ENCODE measurements around the gene LRRTM4.

Gene LRRTM4

DNA sequence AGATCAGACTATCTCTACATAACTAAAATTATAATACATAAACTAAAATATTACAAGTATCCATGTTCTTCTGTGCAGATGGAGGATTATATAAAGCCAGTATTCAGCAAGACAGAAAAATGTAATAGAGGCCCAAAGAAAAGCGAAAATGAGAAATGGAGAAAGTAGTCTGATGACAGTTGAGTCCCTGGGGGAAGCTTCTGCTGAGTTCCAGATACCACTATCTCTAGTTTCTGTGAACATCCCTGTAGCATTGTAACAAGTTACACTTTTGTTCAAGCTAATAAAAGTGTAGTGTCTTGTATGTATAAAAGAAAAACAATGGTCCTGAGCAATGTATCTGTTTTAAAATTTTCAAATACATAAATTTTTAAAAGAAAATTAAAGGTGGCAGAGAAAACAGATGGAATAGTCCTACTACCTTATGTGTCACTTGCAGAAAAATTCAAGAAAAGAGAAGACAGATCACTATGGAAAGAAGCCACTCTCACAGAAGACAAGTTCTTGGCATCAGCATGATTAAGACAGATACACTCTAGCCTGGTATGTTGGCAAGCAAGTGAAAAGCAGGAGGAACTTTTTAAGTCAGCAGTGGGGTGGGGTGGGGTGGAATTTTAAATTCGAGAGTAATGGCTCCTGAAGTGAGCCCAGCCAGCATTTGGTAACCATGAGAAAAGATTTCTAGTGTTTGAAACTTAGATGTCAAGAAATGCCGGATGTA is 541.9 kb downstream of the LRRTM4 start:
- no peak for DNase-seq

DNA sequence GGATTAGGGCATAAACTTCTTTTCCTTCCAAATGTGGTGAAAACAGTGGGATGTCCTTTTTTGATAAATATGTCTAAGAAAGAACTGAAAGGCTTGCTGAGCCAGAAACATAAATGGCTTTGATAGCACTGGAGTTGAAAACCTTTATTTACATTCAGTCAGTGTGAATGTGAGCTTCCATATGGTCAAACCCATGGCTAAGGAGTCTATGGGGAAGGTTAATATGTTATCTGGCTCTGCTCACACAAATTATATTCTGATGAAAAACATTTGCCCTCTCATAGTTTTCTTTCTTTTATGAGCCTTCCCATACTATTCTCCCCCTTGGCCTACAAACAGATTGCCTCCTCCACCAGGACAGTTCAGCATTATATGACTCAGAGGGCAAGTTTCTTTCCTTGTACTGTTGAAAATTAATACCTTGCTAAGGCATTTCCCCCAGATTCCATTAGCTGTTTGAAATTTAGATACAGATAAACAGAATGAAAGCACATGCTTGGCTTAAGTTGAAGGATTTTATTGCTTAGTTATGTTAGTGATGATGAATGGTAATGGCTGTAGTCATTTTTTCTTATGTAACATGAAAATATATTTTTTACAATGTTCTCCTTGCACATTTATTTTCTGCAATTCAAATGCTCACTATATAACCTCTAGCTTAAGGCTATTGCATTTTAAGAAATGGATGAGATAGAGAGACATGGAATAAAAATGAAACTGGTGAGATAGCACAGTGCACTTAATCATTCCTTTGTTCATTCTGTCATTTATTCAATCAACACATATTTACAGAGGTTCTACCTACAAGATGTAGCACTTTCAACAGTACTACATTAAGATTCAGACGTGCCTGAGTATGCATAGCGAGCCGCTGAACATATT is 544.1 kb downstream of the LRRTM4 start:
- DNase-seq = no peak

DNA sequence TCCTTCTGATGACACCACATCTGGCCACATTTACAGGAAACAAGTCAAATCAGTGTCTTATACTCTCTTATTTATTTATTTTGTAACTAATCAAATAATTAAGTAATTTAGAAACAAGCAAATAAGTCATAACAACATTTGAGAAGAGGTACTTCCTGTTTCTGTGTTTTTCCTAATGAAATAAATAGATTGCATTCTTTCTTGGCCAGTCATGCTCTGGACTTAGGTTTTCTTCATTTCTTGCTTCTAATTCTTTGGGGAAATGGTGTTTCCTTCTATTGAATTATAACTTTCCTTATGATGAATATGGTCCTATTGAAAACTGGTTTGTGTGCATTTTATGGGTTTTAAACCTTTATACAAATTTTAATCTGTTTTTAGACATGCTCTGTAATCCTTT is 546.4 kb downstream of the LRRTM4 start:
- DNase-seq = no peak

DNA sequence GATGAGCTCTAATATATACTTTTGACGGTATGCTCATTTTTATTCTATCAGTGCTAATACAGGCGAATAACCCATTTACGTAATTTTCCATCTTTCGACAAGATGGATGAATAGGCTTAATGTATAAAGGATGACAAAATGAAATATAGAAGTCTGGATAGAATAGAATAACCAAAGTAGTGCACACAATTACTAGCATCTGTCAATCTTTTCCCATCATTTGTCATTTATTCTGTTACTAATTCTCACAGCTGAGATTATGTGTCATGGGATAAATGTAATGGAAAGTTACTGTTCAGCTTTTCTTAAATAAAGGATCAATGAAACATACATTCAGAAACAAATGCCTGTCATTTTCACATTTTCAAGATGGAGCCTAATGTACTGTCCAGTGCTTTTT is 548.6 kb downstream of the LRRTM4 start:
- no peak for DNase-seq

DNA sequence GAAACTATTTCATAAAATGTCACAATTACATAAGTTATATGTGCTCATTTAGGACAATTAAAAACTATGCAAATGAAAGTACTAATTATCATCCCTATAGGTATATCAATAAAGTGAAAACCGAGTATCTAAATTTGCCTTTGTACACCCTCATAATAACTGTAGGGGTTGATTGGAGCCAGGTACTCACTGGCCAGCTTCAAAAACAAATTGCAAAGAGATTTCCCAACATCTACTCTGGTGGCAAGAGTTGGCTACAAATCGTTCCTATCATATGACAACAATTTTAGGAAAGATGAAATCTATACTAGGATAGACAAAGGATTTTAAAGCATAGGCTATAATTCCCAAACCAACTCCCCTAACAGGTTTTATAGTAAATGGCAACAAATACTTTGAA is 556.4 kb downstream of the LRRTM4 start:
- no peak for DNase-seq

DNA sequence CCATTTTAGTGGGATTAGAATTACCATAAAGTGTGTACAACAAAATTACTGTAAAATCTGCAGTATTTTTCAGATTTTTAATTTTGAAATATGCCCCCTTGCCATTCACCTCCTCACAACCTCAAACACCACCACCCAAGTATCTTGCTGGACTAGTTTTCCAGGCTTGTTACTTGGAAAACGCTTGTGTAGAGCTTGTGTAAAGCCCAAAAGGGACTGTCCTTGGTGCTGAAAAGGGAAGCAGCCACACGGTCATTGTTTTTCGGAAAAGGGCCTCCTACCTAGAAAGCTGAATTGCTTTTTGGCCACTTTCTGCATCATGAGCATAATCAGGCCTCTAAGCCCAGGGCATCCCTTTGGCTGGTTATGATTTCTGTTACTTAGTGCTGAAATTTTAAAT is 563.4 kb downstream of the LRRTM4 start:
- DNase-seq = no peak

DNA sequence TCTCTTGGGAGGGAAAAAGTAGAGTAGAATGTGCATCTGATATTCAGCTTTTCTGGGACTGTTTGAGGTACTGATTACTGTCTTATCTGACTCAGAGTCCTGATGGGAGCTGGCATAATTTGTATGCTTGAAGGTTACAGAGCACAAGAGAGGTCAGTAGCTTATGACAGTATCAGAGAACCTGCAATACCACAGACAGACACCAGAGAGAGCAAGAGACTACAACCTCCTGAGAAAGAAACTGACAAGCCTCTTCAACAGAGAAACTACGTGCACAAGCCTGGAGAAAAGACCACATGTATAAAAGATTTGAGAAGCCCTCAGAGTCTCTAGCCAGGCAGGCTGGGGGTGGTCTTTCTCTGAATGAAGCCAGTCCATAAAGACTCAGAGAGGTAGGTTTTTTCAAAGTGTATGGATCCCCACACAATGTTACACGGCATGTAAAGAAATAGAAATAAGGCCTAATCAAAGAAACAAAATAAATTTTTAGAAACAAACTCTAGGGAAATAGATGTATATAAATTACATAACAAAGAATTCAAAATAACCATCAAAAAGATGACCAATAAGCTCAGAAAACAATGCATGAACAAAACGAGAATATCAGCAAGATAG is 568.3 kb downstream of the LRRTM4 start:
- DNase-seq = no peak

DNA sequence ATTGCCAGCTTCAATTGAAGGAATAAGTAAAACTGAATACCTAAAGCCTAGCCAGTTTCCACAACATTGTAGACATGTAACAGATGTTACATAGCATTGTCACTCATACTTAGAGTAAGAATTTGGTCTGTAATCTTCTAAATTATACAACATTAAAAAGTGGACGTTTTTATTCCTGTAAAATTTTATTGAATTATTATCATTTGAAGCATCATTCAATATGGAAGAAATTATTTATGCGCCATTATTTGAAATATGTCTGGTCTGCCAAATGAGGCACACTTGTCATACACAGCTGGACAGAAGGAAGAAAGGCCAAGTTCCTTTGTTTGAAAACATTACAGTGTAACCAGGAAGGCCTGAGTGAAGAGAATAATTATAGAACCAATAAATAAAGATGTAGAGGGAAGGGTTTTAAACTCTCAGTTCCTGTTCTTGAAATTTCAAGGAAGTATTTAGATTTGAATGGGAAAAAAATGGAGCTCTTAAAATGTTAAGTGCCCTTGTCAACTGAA is 575.5 kb downstream of the LRRTM4 start:
- DNase-seq = peak; percentile 98

DNA sequence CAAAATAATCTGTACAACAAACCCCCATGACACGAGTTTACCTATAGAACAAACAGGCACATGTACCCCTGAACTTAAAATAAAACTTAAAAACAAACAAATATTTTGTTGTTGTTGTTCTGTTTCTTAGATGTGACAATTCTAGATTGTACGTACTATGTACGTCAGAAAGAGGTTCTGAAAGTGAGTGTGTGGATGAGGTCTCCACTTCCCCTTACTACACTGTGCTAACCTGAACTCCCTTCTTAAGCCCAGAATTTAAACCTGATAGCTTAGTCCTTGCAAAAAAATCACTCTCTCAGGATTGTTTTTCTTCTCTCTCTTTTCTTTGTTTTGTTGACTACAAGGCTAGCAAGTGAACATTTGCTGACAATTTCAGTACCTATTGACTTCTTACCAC is 581.6 kb downstream of the LRRTM4 start:
- no peak for DNase-seq

DNA sequence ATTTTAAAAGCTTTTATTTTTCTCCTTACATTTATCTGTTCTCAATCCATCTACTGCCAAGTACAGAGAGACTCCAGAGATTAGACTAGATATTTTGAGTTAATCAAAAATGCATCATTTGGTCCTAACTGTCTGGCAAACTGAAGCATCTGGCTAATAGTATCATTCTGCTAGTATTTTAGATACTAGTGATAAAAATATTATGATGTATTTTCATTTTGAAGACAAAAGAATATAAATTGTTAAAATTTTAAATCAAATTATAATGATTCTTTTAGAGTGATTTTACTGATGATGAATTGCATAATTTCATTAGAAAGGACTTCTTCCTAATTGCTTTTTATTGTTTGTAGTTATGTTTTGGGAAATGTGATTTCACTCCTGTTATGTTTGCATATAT is 584.0 kb downstream of the LRRTM4 start:
- no peak for DNase-seq

DNA sequence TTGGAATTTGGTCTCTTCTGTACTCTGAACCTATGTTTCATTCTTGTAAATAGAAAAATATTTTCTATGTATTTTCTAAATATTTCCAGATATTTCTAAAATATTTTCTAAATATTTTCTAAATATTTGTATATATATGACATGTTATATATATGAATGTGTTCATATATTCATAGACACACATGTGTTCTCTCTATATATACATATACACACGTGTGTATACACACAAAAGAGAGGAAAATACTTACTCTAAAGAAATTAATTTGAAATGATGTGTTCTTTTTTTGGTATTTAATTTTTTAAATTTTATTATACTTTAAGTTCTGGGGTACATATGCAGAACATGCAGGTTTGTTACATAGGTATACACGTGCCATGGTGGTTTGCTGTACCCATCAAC is 589.6 kb downstream of the LRRTM4 start:
- no peak for DNase-seq

DNA sequence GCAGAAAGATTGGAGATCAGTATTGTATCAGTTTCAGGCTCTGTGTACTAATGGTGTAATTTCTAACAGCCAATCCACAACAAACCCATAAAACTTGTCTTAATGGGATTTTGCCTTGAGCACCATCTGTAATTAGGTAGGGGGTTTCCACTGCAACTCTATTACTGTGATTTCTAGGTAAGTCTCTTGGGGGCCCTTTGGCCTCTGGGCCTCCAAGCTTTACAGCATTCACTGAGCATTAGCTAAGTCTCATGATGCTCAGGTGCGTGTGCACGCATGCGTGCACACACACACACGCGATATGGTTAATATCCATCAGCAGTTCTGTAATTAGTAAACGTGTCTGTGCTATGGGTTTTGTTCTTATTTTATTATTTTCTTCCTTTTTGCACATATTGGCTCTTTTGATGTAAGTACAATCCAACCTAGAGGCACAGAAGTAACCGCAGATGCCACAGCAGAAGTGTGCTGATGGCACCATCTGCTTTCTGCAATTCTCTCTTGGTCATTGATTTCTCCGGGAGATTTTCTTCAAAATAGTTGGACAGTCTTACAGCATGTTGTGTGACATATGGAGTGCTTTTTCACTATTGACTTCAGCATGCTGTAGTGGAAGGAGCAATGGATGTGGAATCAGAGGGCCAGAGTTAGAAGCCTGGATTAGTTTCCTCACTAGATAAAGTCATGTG is 592.0 kb downstream of the LRRTM4 start:
- DNase-seq = no peak

DNA sequence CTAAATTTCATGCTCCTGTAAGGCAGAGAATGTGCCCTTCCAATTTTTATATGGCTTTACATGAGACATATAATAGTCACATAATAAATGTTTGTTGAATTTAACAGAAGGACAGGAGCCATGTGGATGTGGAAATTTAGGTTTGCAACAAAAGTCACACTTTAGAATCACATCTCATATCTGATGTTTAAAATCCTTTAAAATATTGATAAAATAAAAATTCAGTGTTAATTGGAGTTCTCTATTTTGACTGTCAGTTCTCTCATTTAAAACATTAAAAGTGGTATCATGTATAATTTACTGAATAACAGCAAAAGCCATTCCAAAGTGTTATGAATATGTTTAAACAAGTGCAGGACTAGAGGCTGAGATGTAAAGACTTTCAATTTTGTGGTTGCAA is 594.1 kb downstream of the LRRTM4 start:
- no peak for DNase-seq

DNA sequence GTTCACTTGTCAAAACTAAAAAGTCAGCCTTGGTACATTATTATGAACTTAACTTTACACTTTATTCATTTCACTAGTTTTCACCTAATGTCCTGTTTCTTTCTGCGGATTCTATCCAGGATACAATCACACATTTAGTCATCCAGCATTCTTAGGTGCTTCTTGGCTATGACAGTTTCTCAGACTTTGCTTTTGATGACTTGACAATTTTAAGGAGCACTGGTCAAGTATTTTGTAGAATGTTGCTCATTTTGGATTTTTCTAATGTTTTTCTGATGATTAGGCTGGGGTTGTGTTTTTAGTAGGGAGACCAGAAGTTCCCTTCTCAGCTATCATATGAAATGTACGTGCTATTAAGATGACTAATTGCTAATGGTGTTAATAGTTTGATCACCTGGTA is 601.2 kb downstream of the LRRTM4 start:
- DNase-seq = no peak

DNA sequence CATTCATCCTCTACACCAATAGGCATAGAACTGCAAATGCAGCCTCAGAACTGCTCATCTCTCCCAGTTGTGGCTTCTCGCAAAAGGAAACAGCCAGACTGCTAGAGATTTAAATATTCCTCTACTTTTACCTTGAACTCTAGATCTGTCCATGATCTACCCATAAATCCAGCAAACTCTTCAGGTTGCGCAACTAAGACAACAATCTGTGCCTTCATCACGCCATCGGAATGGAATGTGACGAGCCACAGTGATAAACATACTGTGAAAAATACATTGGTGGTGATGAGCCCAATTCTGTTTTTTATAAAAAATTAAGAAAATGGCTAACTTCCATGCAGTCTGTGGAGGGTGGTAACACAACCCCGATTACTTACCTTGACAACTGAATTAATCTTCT is 626.7 kb downstream of the LRRTM4 start:
- DNase-seq = no peak

DNA sequence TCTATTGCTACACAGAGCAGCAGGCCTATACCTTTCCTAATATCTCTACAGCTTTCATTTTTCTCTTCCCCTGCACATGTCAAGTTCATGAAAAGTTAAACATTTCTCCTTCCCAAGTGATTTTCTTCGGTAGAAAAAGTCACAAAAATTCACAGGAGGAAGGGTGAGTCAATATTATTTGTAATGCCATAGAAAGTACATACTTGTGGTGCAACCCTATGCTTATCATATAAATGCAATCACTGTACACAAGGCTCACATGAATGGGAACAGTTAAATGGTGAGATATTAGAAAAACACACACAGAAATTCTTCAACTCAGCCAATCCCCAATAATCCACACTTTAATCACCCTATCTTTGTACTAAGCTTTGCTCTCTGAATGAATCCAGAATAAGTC is 651.6 kb downstream of the LRRTM4 start:
- DNase-seq = no peak

DNA sequence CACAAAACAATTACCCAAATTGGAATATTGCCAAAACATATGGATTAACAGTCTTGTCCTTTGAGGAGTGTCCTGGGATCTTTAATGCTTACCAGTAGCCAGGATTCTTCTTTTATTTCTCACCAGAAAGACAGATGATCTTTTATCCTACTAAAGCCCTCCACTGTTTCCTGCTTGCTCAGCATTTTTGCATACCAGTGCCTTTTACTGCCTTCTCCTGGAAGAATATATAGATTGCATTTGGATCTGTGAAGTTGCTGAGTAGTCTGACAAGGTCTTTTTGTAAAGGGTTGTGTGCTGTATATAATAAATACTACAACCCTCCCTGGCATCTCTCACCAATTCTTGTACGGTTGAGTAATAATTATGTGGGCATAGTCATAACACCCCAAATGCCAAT is 652.2 kb downstream of the LRRTM4 start:
- peak; percentile 26 for DNase-seq

DNA sequence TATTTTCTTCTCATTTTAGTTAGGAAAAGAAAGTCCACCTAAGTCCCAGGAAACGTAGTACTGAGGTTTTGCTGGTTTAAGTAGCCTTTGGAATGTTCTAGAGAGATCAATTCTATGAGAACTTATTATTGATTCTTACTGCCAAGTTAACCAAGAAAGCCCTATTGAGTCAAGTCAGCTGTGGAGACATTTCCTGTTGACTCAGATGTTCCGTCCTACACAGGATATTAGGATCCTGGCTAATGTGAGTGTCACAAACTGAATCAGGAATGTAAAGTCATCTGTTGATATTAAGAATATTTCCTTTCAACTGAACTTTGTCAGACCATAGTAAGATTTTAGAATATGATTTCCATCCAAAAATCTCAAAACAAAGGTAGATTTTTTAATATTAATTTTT is 654.3 kb downstream of the LRRTM4 start:
- no peak for DNase-seq

DNA sequence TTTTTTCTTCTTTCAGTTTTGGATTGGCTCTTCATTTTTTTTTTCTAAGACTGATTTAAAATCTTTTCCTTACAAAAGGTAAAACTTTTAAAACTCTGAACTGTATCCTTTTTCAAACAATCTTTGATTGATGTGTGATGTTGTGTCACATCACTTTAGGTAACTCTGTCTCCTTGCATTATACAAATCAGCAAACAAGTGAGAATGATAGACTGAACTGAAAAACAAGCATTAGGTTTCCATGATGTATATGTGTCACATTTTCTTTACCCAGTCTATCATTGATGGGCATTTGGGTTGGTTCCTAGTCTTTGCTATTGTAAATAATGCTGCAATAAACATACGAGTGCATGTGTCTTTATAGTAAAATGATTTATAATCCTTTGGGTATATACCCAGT is 655.7 kb downstream of the LRRTM4 start:
- no peak for DNase-seq

DNA sequence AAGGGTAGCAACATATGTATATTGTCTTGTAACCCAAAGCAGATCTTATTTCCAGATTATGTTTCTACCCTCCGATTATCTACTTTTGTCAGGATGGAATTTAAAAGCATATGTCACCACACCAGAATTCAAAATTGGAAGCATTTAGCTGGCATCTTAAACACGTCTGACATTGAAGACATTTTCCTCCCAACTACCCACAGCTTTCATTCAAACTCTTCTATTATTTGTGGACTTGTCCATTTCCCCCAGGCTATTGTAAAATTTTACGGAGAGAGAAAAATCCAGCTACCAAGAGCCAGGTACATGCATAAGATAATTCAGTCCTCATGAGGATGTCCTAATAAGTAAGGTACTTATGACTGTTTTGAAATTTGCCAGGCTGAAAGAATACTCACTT is 659.3 kb downstream of the LRRTM4 start:
- DNase-seq = no peak

DNA sequence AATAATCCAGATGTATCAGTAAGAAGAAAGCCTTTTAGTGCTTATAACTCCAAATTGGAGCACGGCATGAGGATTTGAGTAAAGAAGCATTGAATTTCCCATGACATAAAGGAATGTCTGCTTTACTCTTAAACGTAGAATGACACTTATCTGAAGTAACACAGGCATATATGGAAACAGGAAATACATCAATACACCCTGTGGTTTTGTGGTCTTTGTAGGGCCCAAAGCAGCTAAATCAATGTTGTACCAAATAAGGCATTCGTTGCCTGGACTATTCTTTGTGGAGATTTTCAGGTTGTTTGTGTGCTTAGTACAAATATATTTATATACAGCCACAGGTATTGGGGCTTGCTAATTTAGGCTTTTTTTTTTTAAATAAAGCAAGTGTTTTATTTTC is 660.5 kb downstream of the LRRTM4 start:
- no peak for DNase-seq

DNA sequence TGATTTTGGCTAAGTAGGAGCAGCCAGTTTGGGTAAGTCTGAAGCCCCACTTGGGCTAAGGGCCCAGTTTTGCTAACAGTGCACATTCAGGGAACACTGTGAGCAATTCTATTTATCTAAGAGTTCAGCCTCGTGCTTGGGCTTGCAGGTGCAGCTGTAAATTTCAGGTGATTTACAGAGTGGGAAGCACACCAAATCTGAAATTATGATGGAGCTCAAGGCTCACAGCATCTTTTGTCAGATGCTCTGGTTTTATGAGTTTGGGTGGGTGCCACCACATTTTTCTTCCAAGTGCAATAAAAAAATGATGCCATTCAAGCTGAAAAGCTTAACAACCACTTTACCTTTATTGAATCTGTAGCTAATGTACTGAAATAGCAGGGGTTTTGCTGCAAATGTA is 671.2 kb downstream of the LRRTM4 start:
- DNase-seq = peak; percentile 100

DNA sequence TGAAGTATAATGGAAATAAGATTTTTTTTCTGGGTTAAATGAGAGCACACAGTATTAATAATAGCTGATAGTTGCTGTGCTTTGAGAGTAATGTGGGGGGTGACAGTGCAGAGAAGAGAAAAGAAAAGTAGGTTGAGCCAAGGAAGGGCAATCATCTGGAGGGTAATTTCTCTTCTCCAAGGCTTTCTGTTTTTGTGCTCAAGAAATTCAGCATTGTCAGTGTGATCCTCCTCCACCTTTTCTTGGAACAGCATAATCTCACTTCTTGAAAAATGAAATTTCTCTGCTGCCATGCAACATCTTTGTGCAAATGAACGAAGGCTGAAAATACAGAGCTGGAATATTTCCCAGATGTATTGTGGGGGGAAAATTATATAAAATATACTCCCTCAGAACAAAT is 673.1 kb downstream of the LRRTM4 start:
- DNase-seq = no peak
